A549 treated with GW870086 at 1 μM for 4 hours (cell line): ENCODE data around the gene SRR. TPM values are rescaled to one million over a fixed set of nuclear protein-coding genes. Genes with fewer than 3 reads are reported as not detected.

Source experiments
- total RNA-seq: library from RNA; stranded (reverse); fragments of 200-300 nt; extraction: Qiagen RNA extraction; gene quantifications from 5 replicates; pipeline ENCODE4 v1.2.3, GENCODE V29; 2022; ENCODE audit warnings: low read depth

The SRR gene
- 6.1 to 10.1 TPM (median 7.6 TPM) in 5 replicates for total RNA-seq

GRCh38 chr17:2303204-2304188, at the start of gene SRR, which contains the start of gene SMG6:
SRR (plus strand) TSS chr17:2303950; CDS start chr17:2315561, 11,611 bp downstream.
SMG6 (minus strand) TSS chr17:2303785; CDS start chr17:2303720, 65 bp downstream.

GRCh38 chr17:2336215-2336851, 32.6 kb downstream of the SRR start, which contains the start of gene TSR1:
TSR1 (minus strand) TSS chr17:2336457; CDS start chr17:2336427, 30 bp downstream.

GRCh38 chr17:2336852-2337543, 33.2 kb downstream of the SRR start, which contains the start of gene SGSM2:
SGSM2 (plus strand) TSS chr17:2337501; CDS start chr17:2337689, 188 bp downstream.

Other genes starting within 250 kb of the SRR start
- gene HIC1, start 248.8 kb upstream of the SRR start, total RNA-seq: 0.95 to 2.1 TPM (median 1.4 TPM) in 5 replicates
- 20.5 to 23.9 TPM (median 22.2 TPM) in 5 replicates for gene SMG6, start 165 bp upstream of the SRR start, total RNA-seq
- gene TSR1, start 32.5 kb downstream of the SRR start, total RNA-seq: 56.8 to 70.5 TPM (median 60.3 TPM) in 5 replicates
- 30.6 to 43.8 TPM (median 40.6 TPM) in 5 replicates for gene SGSM2, start 33.6 kb downstream of the SRR start, total RNA-seq
- 13.1 to 15.9 TPM (median 15.0 TPM) in 5 replicates for gene MNT, start 97.1 kb downstream of the SRR start, total RNA-seq
- gene METTL16, start 207.9 kb downstream of the SRR start, total RNA-seq: 26.9 to 35.9 TPM (median 34.2 TPM) in 5 replicates